ENCODE results near the gene NEK11.
"Not testable (repeated sequence)": the region's sequence is repeated elsewhere in the genome, so short reads cannot be mapped to it uniquely, and the experiment has no call there.

Gene NEK11

GRCh38 chr3:131038326-131038725, 11.6 kb downstream of the NEK11 start:
- no peak for DNase-seq

- DNase-seq = not testable (repeated sequence)
These were observed 15.8 kb downstream of the NEK11 start for GRCh38 chr3:131042271-131042985.

DNA sequence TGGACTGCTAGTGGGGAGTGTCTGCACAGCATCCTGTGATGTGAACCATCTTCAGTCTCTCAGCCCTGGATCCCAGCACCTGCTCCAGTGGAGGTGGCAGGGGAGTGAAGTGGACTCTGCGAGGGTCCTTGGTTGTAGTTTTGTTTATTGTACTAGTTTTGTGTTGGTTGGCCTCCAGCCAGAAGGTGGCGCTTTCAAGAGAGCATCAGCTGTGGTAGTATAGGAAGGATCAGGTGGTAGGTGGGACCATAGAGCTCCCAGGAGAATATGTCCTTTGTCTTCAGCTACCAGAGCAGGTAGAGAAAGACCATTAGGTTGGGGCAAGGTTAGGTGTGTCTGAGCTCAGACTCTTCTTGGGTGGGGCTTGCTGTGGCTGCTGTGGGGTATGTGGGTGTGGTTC, 20.9 kb downstream of the NEK11 start:
- no peak for DNase-seq

- no peak for DNase-seq
These were observed 21.4 kb downstream of the NEK11 start for GRCh38 chr3:131048030-131048429.

GRCh38 chr3:131050001-131050400, 23.3 kb downstream of the NEK11 start:
- DNase-seq = no peak

DNA sequence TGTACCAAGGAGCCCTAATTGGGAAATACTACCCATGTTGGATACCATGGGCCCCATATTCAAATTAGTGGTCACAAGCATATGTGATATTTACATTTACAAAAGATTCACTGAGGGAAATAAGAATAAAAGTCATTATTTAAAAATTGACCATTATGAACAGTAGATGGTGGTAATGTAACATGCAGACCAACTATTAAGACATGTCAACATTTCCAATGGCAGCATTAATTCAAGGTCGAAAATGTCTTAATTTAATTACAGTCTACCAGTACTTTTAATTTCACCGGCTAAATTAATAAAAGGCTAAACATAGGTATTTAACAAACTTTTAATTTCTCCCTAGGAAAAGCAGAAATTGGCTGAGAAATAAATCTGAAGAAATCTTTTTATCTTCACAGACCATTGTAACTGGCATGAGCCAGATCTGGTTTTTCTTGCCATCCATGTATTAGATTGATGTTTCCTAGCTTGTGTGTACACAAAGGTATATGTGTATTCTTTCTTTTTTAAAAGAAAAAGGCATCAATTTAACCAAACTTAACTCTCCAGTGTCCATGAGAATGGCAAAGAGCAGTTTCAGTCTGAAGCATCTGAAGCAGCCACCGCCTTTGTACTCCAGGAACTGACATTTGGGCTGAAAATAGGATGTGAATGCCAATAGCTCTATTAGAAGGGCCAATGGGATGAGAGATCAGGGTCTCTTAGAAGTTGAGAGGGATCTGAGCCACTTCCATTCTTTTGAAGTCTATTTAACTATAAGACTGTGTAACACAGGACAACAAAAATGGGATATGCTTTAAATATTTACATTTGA, 26.6 kb downstream of the NEK11 start:
- DNase-seq = no peak

GRCh38 chr3:131067983-131068382, 41.3 kb downstream of the NEK11 start:
- DNase-seq = peak in 1 of 51 donors; percentile 3

GRCh38 chr3:131072099-131072559, 45.5 kb downstream of the NEK11 start:
- DNase-seq = no peak

GRCh38 chr3:131072845-131073244, 46.2 kb downstream of the NEK11 start:
- DNase-seq = no peak

DNA sequence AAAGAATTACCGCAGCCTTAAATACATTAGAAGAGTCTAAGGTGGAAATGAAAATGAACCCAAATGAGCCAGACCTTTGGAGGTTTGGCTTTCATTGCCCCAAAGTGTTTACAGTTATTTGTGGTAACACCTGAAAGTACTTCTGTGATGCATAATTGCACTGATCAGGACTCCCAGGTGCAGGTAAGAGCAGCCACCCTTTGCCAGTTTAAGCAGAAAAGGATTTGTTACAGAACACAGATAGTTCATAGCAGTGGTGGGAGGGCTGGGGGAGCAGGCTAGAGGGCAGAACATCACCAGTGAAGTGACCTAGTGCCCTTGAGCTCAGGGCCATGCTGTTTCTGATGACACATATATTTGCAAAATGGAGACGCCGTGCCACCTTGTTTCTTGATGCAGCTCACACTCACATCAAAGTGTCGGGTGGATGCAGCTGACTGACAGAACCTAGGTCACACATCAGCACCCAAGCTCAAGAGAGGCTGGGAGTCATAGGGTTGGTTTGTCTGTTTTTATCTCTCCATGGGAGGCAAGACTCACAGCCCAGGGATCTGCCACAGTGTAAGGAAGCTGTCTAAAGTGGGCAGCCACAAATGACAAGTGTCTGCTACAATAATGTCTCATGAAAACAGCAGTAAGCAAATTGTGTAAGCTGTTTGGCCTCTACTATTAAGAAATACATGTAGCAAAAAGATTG, 49.1 kb downstream of the NEK11 start:
- no peak for DNase-seq

DNA sequence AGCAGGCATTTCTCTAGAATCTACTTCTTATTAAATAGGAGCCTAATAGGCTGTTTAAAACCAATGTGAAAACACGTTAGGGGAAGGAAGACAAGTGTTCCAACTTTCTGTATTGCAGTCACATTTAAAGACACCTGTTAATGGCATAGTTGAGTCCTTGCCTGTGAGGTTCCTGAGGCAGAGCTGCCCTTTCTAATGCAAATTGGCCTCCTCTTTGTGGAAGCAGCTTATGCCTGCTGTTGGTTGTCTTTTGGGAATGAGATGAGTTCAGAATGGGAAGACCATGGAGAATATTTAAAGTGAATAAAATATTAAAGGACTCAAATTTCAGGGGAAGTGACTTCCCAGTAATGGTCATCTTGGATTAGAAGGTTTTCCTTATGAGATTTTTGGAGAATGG, 51.2 kb downstream of the NEK11 start:
- no peak for DNase-seq

GRCh38 chr3:131079086-131079485, 52.4 kb downstream of the NEK11 start:
- no peak for DNase-seq

DNA sequence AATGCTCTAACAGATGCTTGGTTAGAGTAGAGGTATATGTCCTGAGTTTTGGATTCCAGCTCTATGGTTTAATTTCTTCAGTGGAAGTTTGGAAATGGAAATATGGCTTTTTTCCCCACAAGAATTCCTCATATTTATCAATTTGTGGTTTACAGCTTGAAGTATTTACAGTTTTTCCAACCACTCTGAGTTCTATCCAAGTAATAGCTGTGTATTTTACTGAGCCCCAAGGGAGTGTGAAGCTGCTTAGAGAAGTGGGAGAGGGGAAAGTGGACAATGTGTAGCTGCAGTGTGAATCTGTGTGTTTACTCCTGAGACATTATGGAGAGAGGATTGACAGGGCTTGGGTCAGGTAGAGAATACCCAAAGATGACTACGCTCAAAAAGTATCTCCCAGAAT, 54.5 kb downstream of the NEK11 start:
- no peak for DNase-seq

DNA sequence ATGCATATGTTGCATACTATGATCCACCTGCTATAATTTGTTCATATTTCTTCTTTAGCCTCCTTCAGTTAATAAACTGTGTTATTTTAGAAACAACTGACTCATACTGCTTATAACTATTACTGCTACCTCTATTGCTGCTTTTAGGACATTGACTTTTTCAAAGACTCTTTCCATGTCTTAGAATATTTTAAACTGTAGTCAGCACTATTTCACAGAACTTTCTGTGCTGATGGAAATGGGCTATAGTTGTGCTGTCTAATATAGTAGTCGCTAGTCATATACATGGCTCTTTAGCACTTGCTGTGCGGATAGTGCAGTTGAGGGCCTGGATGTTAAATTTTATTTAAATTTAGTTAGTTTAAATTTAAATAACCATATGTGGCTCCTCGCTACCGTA, 55.6 kb downstream of the NEK11 start:
- no peak for DNase-seq

GRCh38 chr3:131082871-131083863, 56.5 kb downstream of the NEK11 start:
- DNase-seq = peak; percentile 14 to 99 (median 88)

DNA sequence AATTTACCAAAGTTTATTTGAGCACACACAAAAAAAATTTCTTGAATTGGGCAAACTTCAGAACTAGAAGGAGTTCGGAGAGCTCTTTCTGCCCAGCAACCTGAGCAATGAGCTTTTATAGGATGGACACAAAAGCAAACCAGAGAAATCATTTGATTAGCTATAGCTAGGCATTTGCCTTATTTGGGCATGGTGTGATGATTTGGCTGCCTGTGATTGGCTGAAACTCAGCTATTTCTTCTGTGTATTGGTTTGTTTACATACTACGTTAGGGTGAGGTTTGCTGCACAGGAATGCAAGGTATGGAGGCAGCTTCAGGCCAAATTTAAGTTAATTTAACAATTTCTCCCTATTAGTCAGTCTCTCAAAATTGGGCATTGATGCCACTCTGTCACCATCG, 65.1 kb downstream of the NEK11 start:
- DNase-seq = no peak

GRCh38 chr3:131107637-131108433, 81.2 kb downstream of the NEK11 start:
- DNase-seq = no peak

GRCh38 chr3:131109156-131109555, 82.5 kb downstream of the NEK11 start:
- no peak for DNase-seq

GRCh38 chr3:131110087-131110486, 83.4 kb downstream of the NEK11 start:
- DNase-seq = no peak

DNA sequence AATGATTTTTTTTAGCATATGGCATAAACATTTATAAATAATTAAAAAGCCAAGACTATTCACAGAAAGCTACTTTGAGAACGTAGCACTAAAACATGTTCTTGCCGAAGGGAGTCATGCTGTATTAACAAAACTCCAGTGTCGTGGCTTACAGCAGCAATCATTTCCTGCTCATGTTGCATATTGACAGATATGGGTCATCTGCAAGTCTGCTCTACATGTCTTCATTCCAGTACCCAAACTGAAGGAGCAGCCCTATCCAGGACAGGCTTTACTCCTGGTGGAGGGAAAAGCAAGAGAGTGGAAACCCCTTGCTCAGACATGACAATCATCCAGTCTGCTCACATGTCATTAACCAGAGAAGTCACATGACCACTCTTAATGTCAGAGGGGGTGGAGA, 87.6 kb downstream of the NEK11 start:
- no peak for DNase-seq
